ENCODE data around the gene WDR44.

WDR44 gene

GRCh38 chrX:118420462-118420861 lies 74.6 kb downstream of the WDR44 start:
- POLR2A ChIA-PET (ENCODE audit: low non-redundant PET), result no interaction called here
- CTCF ChIA-PET, result no interaction called here
- no peak for TF ChIP-seq CTCF (conservative IDR thresholded peaks at IDR 0.05; ENCODE audit: low read depth)
- no peak overlapping the region for H3K27ac ChIP-seq
- peak; percentile 2 for DNase-seq (ENCODE audit: low spot score)

- DNase-seq (ENCODE audit: low spot score), result no peak
- POLR2A ChIA-PET (ENCODE audit: low non-redundant PET), result no interaction called here
- no peak for TF ChIP-seq CTCF (conservative IDR thresholded peaks at IDR 0.05; ENCODE audit: low read depth)
- CTCF ChIA-PET, result no interaction called here
- H3K27ac ChIP-seq, result no peak overlapping the region
Measured at GRCh38 chrX:118423558-118423957, 77.7 kb downstream of the WDR44 start.

- no peak overlapping the region for H3K27ac ChIP-seq
- CTCF ChIA-PET, result no interaction called here
- no peak for TF ChIP-seq CTCF (conservative IDR thresholded peaks at IDR 0.05; ENCODE audit: low read depth)
- POLR2A ChIA-PET (ENCODE audit: low non-redundant PET), result no interaction called here
- no peak for DNase-seq (ENCODE audit: low spot score)
Measured at GRCh38 chrX:118432799-118433198, 86.9 kb downstream of the WDR44 start.

GRCh38 chrX:118437283-118437682 lies 91.4 kb downstream of the WDR44 start:
- POLR2A ChIA-PET (ENCODE audit: low non-redundant PET), result no interaction called here
- H3K27ac ChIP-seq, result no peak overlapping the region
- no peak for TF ChIP-seq CTCF (conservative IDR thresholded peaks at IDR 0.05; ENCODE audit: low read depth)
- CTCF ChIA-PET, result no interaction called here
- no peak for DNase-seq (ENCODE audit: low spot score)

- no peak for TF ChIP-seq CTCF (conservative IDR thresholded peaks at IDR 0.05; ENCODE audit: low read depth)
- DNase-seq (ENCODE audit: low spot score), result no peak
- ChIA-PET POLR2A (ENCODE audit: low non-redundant PET) (no interaction called here), CTCF (no interaction called here)
- H3K27ac ChIP-seq, result no peak overlapping the region
Measured at GRCh38 chrX:118448273-118448783, 102.4 kb downstream of the WDR44 start.

GRCh38 chrX:118455013-118455412 lies 109.1 kb downstream of the WDR44 start:
- no peak for TF ChIP-seq CTCF (conservative IDR thresholded peaks at IDR 0.05; ENCODE audit: low read depth)
- POLR2A ChIA-PET (ENCODE audit: low non-redundant PET), result no interaction called here
- CTCF ChIA-PET, result no interaction called here
- DNase-seq (ENCODE audit: low spot score), result no peak
- no peak overlapping the region for H3K27ac ChIP-seq

GRCh38 chrX:118459494-118459893 lies 113.6 kb downstream of the WDR44 start:
- ChIA-PET POLR2A (ENCODE audit: low non-redundant PET) (no interaction called here), CTCF (interaction anchor here (0.5 to 1.9 kb wide), 9 partner anchors 13 to 841 kb away, joined by 3 to 9 read pairs (median 3); partner anchors contain the start of gene DOCK11)
- DNase-seq (ENCODE audit: low spot score), result peak; percentile 23

More at GRCh38 chrX:118459494-118459893, 113.6 kb downstream of the WDR44 start:
- H3K27ac ChIP-seq, result no peak overlapping the region
- peak; percentile 43; the same call in 1 of the 2 replicates for TF ChIP-seq CTCF (conservative IDR thresholded peaks at IDR 0.05; ENCODE audit: low read depth)

Measured in RWPE1 (cell line).